Measurements from ENCODE around the gene MMP10. TPM values are rescaled to one million over a fixed set of nuclear protein-coding genes. Genes with fewer than 3 reads are reported as not detected.

Gene MMP10
- total and polyA plus RNA-seq, 2 experiments from 2014 or later = not detected

DNA sequence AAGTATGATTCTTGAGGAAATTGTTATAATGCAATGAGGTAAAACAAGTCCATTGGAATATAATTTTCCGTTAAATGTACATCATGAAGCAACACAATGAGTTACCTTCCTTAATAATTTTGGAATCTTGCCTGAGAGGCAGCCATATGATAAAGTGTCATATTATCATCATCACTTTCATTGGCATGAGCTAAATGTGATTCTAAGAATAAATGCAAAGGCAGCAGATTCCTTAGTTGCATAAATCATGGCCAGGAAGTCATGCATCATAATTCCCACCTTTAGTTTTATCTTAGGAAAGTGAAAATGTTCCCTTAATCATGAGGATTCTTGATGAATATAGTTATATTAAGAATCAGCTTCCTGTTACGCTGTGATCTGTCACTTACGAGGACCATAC, 31.8 kb upstream of the MMP10 start:
- no peak for DNase-seq (ENCODE audit: low read depth in 1 of 2, low spot score in 1 of 2)
- no peaks in the 10 kb centered on the region for H3K4me1 ChIP-seq (ENCODE audit: low read depth)
- H3K4me3 ChIP-seq = no peak overlapping the region
- TF ChIP-seq, protein P1, sequence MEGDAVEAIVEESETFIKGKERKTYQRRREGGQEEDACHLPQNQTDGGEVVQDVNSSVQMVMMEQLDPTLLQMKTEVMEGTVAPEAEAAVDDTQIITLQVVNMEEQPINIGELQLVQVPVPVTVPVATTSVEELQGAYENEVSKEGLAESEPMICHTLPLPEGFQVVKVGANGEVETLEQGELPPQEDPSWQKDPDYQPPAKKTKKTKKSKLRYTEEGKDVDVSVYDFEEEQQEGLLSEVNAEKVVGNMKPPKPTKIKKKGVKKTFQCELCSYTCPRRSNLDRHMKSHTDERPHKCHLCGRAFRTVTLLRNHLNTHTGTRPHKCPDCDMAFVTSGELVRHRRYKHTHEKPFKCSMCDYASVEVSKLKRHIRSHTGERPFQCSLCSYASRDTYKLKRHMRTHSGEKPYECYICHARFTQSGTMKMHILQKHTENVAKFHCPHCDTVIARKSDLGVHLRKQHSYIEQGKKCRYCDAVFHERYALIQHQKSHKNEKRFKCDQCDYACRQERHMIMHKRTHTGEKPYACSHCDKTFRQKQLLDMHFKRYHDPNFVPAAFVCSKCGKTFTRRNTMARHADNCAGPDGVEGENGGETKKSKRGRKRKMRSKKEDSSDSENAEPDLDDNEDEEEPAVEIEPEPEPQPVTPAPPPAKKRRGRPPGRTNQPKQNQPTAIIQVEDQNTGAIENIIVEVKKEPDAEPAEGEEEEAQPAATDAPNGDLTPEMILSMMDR (IDR thresholded peaks at IDR 0.05; ENCODE audit: low read depth, low read length) = no peak
- no peaks in the 10 kb centered on the region for H3K36me3 ChIP-seq
- H3K27ac ChIP-seq = no peak overlapping the region
- no peaks in the 10 kb centered on the region for H3K27me3 ChIP-seq
- no peaks in the 10 kb centered on the region for H3K9me3 ChIP-seq (ENCODE audit: low read depth)

DNA sequence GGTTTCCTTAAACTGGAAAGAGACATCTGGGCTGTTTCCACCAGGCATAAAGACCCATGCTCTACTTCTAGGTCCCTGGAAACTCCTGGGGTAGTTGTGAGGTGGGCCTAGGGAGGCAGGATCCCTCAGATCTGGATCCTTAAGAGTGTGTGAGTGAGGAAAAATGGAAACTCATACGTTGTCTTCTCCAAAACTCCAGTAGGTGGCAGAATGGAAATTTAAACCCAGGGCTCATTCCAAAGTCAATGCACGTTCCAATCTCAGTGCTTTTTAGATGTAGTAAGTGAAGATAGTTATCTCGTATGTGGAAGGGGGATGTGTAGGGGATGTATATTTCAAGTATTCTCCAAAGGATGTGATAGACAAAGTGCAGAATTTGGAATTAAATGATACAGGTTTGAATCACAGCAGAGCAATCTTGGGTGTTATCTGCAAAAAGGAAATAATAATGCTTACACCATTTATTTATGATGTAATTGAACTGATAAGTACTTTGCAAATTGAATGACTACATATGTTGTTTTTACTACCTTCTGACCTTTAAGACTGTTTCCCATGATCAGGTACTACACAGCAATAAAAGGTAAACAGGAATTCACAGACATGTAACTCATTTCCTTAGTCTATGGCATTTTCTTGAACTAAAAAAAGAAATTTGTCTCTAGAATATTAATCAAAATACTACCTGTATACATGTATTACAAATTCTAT, 30.7 kb upstream of the MMP10 start:
- Histone ChIP-seq H3K4me3 (no peak overlapping the region), H3K27ac (no peak overlapping the region), H3K9me3 (ENCODE audit: low read depth) (no peaks in the 10 kb centered on the region), H3K27me3 (no peaks in the 10 kb centered on the region), H3K36me3 (no peaks in the 10 kb centered on the region), H3K4me1 (ENCODE audit: low read depth) (no peaks in the 10 kb centered on the region)
- TF ChIP-seq, protein P1 (IDR thresholded peaks at IDR 0.05; ENCODE audit: low read depth, low read length) = peak; percentile 52
- peak; percentile 21 to 24 for DNase-seq (ENCODE audit: low read depth in 1 of 2, low spot score in 1 of 2)

DNA sequence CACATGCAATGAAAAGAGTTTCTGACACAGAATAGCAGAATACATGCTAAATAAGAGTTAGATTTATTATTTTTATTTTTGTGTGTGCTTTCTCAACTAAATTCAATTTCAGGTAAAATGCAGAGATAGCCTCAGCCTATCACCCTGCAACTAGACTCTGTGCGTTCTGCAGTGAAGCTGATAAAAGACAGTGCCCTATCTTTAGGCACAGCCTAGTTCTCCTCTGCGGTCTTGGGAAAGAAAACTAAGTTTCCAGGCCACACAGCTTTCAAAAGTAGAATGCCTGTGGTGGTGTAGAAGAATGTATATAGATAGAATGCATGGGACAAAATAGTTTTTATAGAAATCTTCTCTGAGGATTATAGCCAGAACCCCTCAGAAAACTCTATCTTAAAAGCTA, 29.5 kb upstream of the MMP10 start:
- Histone ChIP-seq H3K9me3 (ENCODE audit: low read depth) (no peaks in the 10 kb centered on the region), H3K27ac (no peak overlapping the region), H3K36me3 (no peaks in the 10 kb centered on the region), H3K4me3 (no peak overlapping the region), H3K4me1 (ENCODE audit: low read depth) (no peaks in the 10 kb centered on the region), H3K27me3 (no peaks in the 10 kb centered on the region)
- TF ChIP-seq, protein P1 (IDR thresholded peaks at IDR 0.05; ENCODE audit: low read depth, low read length) = no peak
- no peak for DNase-seq (ENCODE audit: low read depth in 1 of 2, low spot score in 1 of 2)

DNA sequence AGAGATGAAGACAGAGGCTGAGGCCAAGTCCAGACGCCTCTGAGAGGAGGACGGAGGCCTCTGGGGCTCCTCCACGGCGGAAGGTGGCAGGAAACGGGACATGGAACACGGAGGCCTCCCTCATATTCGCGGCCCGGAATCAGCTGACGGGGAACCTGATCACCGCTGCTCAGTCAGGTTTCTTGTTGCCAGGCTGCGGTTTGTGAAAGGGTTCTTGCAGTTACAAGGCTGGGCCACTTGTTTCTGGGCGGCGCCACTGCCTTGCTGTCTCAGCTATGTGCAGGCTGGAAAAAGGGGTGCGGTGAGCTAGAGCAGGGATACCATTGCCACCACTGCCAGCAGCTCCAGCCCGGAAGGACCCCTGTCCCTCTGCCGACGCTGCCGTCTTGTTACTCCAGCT, 27.5 kb upstream of the MMP10 start:
- no peak overlapping the region for H3K27ac ChIP-seq
- TF ChIP-seq, protein P1 (IDR thresholded peaks at IDR 0.05; ENCODE audit: low read depth, low read length) = peak; percentile 36
- peak in 1 of 2 donors; percentile 32 for DNase-seq (ENCODE audit: low read depth in 1 of 2, low spot score in 1 of 2)
- H3K36me3 ChIP-seq = no peaks in the 10 kb centered on the region
- H3K9me3 ChIP-seq (ENCODE audit: low read depth) = no peaks in the 10 kb centered on the region
- no peaks in the 10 kb centered on the region for H3K4me1 ChIP-seq (ENCODE audit: low read depth)
- H3K27me3 ChIP-seq = no peaks in the 10 kb centered on the region
- no peak overlapping the region for H3K4me3 ChIP-seq

DNA sequence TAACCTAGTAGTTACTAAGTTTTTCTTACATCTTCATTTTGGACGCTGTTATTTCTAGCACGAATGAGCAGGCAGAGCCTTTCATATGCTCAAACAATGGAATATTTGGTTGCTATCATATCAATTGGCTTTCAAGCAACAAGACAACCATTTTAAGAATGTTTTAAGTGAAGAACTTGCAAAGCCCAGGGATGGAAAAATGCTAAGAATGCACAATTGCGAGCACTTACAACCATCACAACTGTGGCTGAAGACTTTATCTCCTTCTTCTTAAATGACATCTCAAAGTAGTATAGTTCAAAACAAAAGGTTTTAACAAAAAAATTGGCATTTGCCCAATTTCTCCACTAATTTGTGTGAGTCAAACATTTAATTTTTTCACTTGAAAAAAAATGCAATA, 25.9 kb upstream of the MMP10 start:
- Histone ChIP-seq H3K27ac (no peak overlapping the region), H3K36me3 (no peaks in the 10 kb centered on the region), H3K4me1 (ENCODE audit: low read depth) (no peaks in the 10 kb centered on the region), H3K27me3 (no peaks in the 10 kb centered on the region), H3K4me3 (no peak overlapping the region), H3K9me3 (ENCODE audit: low read depth) (no peaks in the 10 kb centered on the region)
- TF ChIP-seq, protein P1 (IDR thresholded peaks at IDR 0.05; ENCODE audit: low read depth, low read length) = no peak
- DNase-seq (ENCODE audit: low read depth in 1 of 2, low spot score in 1 of 2) = peak in 1 of 2 donors; percentile 80
